HG02852 (cell line): ENCODE data around the gene HLX.

ENCODE experiments used
- ATAC-seq: cut with Tn5 transposase; IDR thresholded peaks from one replicate; pipeline ENCODE4 v1.9.1; 2021; ENCODE audit warnings: mild to moderate bottlenecking, moderate library complexity; ENCODE audit not compliant: unreplicated experiment

HLX gene

GRCh38 chr1:220924331-220924970 lies 45.2 kb downstream of the HLX start:
- no peak for ATAC-seq

GRCh38 chr1:220925707-220926106 lies 46.5 kb downstream of the HLX start:
- ATAC-seq, result no peak

- ATAC-seq, result no peak
Observed at GRCh38 chr1:220926146-220926545, 46.9 kb downstream of the HLX start.

- ATAC-seq, result no peak
Observed at GRCh38 chr1:220927442-220927841, 48.2 kb downstream of the HLX start.

- ATAC-seq, result no peak
Observed at GRCh38 chr1:220928320-220928719, 49.1 kb downstream of the HLX start.

- no peak for ATAC-seq
Observed at GRCh38 chr1:220928725-220929300, 49.6 kb downstream of the HLX start.

- ATAC-seq, result no peak
Observed at GRCh38 chr1:220929304-220929703, 50.1 kb downstream of the HLX start.
